Testis (tissue), 3 donors: ENCODE results near the gene HIPK2. TPM values are rescaled to one million over a fixed set of nuclear protein-coding genes. Genes with fewer than 3 reads are reported as not detected.

Source experiments
- DNase-seq: peaks from one replicate; pipeline ENCODE4 v3.0.0-alpha.2; 2019
- H3K27ac ChIP-seq, 2 donors: fragments of 200-600 bp; sonication (generic); one replicate each; pipeline ENCODE4 v1.5.1; 2019
- H3K27me3 ChIP-seq: fragments of 200-600 bp; sonication (generic); one replicate; pipeline ENCODE4 v1.5.1; 2019
- H3K36me3 ChIP-seq: fragments of 200-600 bp; sonication (generic); one replicate; pipeline ENCODE4 v1.5.1; 2017; ENCODE audit warnings: low read depth; ENCODE audit errors: missing control alignments
- H3K4me1 ChIP-seq: fragments of 200-600 bp; sonication (generic); one replicate; pipeline ENCODE4 v1.5.1; 2019
- H3K4me3 ChIP-seq, 2 donors: fragments of 200-600 bp; sonication (generic); one replicate each; pipeline ENCODE4 v1.5.1; 2017 to 2019
- H3K9me3 ChIP-seq: fragments of 200-600 bp; sonication (generic); one replicate; pipeline ENCODE4 v1.5.1; 2017
- CTCF ChIP-seq, 3 experiments: fragments of 450-650 bp in 2 of 3; fragments of 200-600 bp in 1 of 3; sonication (generic) in 1 of 3; IDR thresholded peaks; one replicate each; pipeline ENCODE4 v1.5.1; 2016 to 2019; ENCODE audit warnings: antibody characterized with exemption in 3 of 3, mild to moderate bottlenecking in 2 of 3, moderate library complexity in 1 of 3
- POLR2A ChIP-seq: fragments of 450-650 bp; IDR thresholded peaks from one replicate; pipeline ENCODE4 v1.6.1; 2017; ENCODE audit warnings: antibody characterized with exemption, mild to moderate bottlenecking, moderate library complexity
- WGBS, 2 donors: methylation state at CpG; one replicate each; pipeline ENCODE4 v1.1.5; 2018; 5-methylcytosine and 5-hydroxymethylcytosine counted together
- intact Hi-C: fragments of 100-400 bp; cut with DNase I; formaldehyde crosslinking; loops from one replicate; pipeline ENCODE4 v1.15.1; 2023; ENCODE audit warnings: low total_unique reads
- polyA plus RNA-seq: library from polyadenylated mRNA; stranded (reverse); fragments of 350-450 nt; fragmentation: Illumina TruSeq; extraction: RNeasy Lipid Tissue Mini Kit (QIAGEN cat#74804); gene quantifications from one replicate; pipeline ENCODE4 v1.2.3, GENCODE V29; 2014; ENCODE audit warnings: low read depth, low replicate concordance; ENCODE audit not compliant: insufficient read depth
- total RNA-seq, 2 donors: library from RNA; depleted of rRNA; stranded (reverse); fragments of >200 nt; gene quantifications; one replicate each; pipeline ENCODE4 v1.2.3, GENCODE V29; 2016

HIPK2 gene
- total and polyA plus RNA-seq, 3 donors from 2014 or later, result 6.3 to 22.4 (median 17.8) TPM

GRCh38 chr7:139532636-139533155 is 245.1 kb downstream of the HIPK2 start:
- intact Hi-C loops, result no loop called here
- TF ChIP-seq POLR2A (no peak), CTCF (IDR thresholded peaks at IDR 0.05) (no peak)
- 89 to 92% methylated on average over 6 of the region's 6 CpGs for WGBS, 2 donors
- no peaks in the 10 kb centered on the region for H3K27me3 ChIP-seq
- H3K4me1 ChIP-seq, result no peaks in the 10 kb centered on the region
- H3K9me3 ChIP-seq, result no peaks in the 10 kb centered on the region
- H3K36me3 ChIP-seq, result no peaks in the 10 kb centered on the region
- H3K4me3 ChIP-seq, result no peak overlapping the region
- H3K27ac ChIP-seq, result no peak overlapping the region
- no peak for DNase-seq

GRCh38 chr7:139531094-139531493 is 246.7 kb downstream of the HIPK2 start:
- Histone ChIP-seq H3K9me3 (no peaks in the 10 kb centered on the region), H3K4me3 (no peak overlapping the region), H3K27ac (no peak overlapping the region), H3K4me1 (no peaks in the 10 kb centered on the region), H3K36me3 (no peaks in the 10 kb centered on the region), H3K27me3 (no peaks in the 10 kb centered on the region)
- no peak for DNase-seq
- TF ChIP-seq POLR2A, result no peak
- TF ChIP-seq CTCF (IDR thresholded peaks at IDR 0.05), result no peak
- WGBS, 2 donors, result 70 to 95% methylated on average over 1 of the region's 1 CpG
- intact Hi-C loops, result no loop called here

DNA sequence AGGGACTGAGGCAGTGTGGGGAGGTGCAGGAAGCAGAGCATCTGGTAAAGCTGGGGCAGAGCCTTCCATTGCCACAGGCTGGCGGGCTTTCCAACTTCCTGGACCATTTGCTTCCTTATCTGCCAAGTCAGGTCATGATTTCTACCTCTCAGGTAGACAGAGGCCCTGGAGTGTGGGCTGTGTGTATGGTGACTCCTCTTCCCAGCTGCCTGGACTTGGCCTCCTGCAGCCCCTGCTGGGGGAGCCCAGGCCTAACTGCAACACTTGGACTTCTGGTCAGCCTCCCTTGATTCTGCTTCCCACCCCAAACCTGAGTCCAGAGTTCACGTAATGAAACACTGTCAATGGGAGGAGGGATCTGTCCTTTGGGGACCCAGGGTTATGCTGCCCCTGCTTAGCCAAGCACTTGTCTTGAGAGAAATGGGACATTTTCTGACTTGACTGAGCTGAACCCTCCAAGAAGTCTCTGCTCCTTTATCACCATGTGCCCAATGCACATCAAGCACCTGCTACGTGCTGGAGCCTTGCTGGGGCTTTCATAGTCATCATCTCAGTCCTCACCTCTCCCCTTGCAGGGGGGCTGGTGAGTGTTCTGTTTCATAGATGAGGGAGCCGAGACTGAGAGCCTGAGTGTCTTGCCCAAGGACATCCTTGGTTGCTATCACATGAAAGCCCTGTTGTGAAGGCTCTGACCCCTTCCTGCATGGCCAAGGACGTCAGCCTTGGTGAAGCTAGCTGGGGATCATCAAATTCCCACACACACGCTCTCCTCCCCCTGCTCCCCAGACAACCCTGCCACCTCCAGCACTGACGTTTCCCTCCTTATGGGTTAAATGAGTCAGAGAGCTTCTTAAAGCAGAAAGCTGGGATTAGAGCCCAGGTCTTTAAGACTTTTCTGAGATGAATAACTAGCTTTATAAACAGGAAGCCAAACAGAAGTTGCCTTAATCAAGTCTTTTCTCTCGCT is 250.9 kb downstream of the HIPK2 start:
- no peak overlapping the region for H3K4me3 ChIP-seq
- intact Hi-C loops, result no loop called here
- H3K27me3 ChIP-seq, result no peaks in the 10 kb centered on the region
- no peaks in the 10 kb centered on the region for H3K9me3 ChIP-seq
- no peaks in the 10 kb centered on the region for H3K36me3 ChIP-seq
- H3K27ac ChIP-seq, result no peak overlapping the region
- TF ChIP-seq POLR2A (no peak), CTCF (IDR thresholded peaks at IDR 0.05) (no peak)
- DNase-seq, result no peak
- WGBS, 2 donors, result 52 to 63% methylated on average over 6 to 7 of the region's 8 CpGs
- no peaks in the 10 kb centered on the region for H3K4me1 ChIP-seq

DNA sequence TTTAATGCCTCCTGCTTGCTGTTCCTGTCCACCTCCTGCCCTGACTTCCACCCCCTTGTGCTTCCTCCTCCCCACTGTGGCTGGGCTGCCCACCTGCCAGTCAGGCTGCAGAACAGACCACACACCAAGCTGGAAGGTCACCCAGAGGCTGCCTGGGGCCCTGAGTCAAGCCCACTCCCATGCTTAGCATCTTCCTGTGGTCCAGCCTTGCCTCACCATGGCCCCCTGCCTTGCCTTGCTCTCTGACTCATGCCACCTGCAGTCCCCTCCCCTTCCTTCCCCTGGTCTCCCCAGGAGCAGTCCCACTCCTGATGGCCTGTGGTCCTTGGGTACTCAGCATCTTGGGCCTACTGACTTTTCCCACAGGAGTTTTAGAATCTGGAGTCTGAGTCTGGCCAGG is 252.0 kb downstream of the HIPK2 start:
- Histone ChIP-seq H3K27ac (no peak overlapping the region), H3K4me1 (no peaks in the 10 kb centered on the region), H3K4me3 (no peak overlapping the region), H3K9me3 (no peaks in the 10 kb centered on the region), H3K27me3 (no peaks in the 10 kb centered on the region), H3K36me3 (no peaks in the 10 kb centered on the region)
- intact Hi-C loops, result no loop called here
- no peak for DNase-seq
- no peak for TF ChIP-seq POLR2A
- TF ChIP-seq CTCF (IDR thresholded peaks at IDR 0.05), result no peak
